ENCODE measurements around the gene LCN15.

GRCh38 chr9:136782452-136782851 lies 18.1 kb upstream of the LCN15 start:
- TF ChIP-seq CTCF (IDR thresholded peaks at IDR 0.05 in 8 of 11, conservative IDR thresholded peaks at IDR 0.05 in 3 of 11): no peak
- TF ChIP-seq POLR2A (IDR thresholded peaks at IDR 0.05): no peak
- TF ChIP-seq POLR2AphosphoS5 (IDR thresholded peaks at IDR 0.05): no peak
